GM19328 (cell line): ENCODE measurements around the gene FOXO3.

ENCODE experiments used
- ATAC-seq: cut with Tn5 transposase; IDR thresholded peaks from one replicate; pipeline ENCODE4 v1.9.1; 2021; ENCODE audit warnings: mild to moderate bottlenecking, moderate library complexity; ENCODE audit not compliant: unreplicated experiment

FOXO3 gene

DNA sequence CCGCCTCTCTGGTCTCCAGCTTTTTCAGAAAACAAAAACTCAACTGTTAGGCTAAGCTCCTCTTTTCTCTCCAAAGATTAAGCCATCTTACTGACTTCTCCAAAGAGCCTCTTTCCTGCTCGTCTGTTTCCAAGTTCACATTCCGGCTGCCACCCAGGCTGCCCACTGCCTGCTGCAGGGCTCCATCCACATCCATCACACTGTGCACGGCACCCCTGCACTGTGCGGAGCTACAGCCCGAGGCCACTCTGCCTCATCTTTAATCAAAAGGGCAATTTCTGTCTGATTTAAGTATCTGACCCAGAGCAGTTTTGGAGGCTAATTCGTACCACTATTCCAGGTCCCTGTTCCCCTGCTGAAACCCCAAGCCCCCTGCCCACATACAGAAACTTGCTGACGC lies 145.9 kb downstream of the FOXO3 start:
- no peak for ATAC-seq

DNA sequence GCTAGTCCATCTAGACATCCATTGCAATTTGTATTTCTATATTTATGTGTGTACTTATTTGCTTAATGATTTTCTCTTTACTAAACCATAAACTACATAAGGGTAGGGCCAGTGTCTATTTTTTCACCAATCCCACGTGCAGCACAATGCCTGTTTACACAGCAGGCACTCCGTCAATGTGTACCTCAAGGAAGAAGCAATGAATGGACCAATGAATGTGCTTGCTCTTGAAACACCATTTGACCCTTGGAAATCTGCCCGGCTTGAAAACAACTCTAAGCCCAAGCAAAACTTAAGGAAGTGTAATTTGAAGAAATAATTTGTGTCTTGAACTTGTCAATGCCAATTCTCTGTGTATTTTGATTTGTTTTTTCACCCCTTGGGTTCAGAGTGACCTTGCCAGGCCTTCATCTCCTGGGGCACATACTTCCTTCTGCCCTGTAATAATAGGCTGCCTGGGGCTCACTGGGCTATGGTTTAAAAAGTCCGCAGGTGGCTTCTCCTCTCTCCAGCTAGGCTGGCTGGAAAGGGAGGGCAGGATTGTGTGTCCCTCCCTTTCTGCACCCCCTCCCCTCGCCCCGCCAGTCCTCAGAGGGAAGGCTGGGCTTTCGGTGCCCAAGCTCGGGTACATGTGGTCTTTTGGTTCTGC lies 146.7 kb downstream of the FOXO3 start:
- no peak for ATAC-seq

DNA sequence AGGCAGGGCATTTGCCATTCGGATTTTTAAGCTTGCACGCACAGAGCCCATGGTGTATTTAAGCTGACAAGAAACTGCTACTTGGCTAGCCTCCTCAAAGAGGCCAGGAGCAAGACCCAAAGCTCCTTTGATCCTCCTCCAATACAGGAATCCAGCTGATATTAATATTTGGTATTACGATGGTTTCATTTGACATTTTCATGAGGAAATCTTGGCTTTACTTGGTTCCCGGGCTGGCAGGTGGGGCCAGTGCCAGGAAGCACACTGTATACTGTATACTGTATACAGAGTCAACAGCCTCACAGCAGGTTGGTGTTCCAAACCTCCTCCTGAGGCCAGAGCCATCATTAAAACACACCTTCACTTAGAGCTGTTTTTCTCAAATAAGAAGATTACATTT lies 149.3 kb downstream of the FOXO3 start:
- ATAC-seq = no peak

DNA sequence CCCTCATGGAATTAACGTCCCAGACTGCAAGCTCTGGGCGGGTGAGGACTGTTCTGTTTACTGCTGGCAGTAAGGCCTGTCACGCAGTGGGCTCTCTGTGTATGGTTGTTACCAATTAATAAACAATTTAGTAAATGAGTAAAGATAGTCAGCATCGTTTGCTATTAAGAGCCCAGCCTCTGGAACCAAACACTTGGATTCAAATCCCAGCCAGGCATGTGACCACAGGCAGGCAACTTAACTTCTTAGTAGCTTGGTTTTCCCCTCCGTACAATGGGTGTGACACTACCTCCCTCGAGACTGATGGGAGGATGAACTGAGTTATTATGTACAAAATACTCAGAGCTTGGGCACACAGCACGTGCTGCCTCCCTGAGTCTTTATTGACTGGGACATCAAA lies 149.8 kb downstream of the FOXO3 start:
- no peak for ATAC-seq

DNA sequence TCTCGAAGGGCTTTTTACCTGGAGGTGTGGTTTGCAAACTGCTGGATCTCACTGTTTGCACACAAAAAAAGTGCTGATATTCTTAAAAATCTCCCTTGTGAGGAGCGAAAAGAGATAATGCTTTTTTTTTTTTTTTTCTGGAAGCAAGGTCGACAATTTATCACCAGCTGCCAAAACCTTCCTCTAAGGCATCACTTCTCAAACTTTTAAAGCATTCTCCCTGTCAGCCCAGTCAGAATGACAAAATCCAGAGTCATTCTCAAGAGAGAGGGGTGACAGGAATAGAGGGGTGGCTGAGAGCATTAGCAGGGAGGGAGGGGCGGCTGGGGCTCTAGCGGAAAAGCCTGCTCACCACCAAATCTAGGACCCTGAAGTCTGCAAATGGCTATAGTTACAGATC lies 150.4 kb downstream of the FOXO3 start:
- no peak for ATAC-seq

DNA sequence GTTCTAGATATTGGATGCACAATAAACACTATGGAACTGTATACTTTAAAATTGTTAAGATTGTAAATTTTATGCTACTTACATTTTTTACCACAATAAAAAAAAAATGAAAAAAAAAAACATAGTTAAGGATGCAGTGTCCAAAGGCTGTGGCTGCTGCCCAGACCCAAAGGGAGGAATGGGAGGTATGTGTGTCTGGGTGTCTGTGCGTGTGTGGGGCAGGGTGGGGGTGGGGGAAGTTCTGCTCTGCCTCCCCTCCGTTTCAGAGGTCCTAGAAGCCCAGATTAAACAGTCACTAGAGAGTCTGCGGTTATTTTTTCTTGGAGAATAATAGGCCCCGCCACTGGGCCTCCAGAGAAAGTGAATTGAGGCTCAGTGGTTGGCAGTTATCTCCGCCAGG lies 151.1 kb downstream of the FOXO3 start:
- ATAC-seq = no peak

DNA sequence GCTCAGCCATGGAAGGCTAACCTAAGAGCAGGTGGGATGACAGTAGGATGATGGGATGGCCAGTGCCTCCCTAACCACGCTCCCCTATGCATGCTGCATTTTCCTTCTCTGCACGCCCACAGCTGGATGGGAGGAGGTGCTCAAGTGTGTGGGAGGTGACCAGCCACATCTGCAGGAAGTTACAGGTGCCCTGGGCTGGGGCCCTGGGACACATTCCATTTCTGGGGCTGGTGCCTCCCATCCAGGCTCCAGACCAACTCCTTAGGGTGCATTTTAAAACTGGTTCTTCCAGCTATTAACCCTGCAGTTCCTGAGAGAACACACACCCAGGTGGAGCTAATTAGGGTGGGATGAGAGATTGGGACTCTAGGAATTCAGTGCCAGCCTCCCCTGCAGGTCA lies 152.2 kb downstream of the FOXO3 start:
- no peak for ATAC-seq

DNA sequence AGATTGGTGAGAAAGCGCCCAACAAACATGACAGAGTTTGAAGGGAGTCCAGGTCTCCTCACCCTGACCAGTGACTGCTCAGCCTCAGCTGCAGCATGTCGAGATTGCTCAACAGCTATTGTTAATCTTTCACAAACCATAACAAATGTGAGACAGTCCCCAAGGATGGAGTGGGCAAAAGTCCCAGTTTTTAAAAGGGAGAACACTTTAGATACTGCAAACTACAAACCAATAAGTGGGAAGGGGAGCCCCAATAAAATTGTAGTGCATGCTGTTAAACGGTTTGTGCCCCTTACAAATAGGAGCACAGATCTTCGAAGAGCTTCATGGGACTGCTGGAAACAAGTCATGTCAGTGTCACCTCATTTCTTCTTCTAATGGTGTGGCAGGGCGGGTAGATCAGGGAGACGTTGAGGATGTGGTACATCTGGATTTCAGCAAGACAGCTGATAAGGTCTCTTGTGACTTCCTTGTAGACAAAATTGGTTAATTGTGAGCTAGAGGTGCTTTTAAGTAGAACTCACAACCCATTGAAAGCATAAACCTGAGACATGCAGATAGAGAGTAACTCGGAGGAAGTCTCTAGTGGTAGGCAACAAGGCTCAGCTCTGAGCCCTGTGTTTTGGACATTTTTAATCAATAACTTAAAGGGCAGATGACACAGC lies 153.5 kb downstream of the FOXO3 start:
- ATAC-seq = no peak

DNA sequence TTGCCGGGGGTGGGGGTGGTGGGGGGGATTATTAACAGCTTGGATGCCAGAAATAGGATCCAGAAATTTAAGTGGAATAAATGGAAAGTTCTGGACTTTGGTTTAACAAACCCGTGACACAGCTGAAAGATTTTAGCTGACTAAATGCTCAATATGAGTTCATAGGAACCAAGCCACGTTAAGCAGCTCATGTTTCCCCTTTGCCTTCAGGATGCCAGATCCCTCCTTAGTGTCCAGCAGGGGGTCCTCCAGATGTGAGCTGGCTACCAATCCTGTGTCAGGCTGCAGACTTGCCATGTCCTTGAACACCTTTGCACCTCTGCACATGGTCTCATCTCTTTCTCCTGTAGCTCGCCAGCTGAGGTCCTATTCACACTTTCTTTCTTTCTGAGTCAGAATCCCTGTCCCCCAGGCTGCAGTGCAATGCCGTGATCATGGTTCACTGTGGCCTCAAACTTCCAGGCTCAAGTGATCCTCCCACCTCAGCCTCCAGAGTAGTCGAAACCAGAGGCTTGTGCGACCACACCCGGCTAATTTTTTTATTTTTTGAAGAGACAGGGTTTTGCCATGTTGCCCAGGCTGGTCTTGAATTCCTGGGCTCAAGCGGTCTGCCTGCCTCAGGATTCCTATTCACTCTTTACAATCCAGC lies 154.2 kb downstream of the FOXO3 start:
- no peak for ATAC-seq

DNA sequence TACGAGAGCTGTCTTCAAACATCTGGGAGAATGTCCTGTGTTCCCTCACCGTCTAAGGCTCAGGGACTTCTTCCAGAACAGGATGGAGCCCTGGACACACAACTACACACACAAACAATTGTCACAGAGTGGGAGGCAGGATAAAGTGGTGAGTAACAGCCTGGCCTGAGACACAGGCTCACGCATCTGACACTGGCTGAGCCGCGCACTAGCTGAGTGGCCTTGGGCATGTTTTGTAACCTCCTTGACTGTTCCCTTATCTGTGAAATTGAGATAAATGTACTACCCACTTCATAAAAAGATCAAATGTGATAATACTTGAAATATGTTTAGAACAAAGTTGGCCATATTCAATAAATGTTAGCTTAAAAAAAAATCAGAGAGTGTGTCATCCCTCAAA lies 155.1 kb downstream of the FOXO3 start:
- no peak for ATAC-seq

DNA sequence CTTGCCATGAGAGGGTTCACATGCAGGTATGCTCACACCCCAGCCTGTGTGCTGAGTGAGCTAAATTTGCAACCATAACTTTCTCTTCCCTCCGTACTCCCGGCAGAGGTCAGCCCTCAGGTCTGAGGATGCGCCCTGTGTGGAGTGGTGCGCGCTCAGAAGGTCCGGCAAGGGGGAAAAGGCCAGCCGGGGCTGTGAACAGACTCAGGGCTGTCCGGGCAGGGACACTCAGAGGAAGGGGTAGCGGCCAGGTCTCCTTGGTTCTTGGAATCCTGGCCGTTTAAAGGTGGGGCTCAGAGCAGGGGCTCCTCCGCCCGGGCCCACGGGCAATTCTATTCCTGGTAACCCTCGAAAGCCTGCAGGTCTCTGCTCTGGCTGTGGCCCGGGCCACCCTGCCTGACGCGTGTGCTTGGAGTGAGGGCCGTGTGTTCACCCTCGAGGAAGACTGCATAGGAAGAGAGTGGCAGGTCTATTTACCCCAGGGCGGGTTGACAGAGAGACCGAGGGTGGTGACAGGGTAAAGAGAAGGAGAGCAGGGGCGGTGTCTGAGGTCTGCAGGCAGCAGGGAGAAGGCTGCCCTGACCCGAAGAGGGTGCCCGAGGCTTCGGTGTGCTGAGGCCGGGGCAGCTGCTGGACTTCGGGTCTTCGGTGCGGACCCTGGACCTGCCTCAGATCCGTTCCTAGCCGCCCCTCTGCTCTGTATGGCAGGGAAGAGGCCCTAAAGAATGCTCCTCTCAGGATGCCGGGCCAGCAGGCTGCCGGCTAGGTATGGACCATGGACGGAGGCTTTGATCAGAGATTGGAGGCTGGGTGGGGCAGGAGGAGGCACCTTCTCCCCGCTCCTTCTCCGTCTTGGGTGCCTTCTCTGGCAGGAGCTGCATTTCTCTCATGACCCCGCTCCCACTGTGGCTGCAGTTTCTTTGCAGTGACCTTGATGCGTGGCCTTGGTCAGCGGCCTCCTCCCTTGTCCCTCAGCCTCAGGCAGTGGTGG lies 156.4 kb downstream of the FOXO3 start:
- ATAC-seq = no peak

DNA sequence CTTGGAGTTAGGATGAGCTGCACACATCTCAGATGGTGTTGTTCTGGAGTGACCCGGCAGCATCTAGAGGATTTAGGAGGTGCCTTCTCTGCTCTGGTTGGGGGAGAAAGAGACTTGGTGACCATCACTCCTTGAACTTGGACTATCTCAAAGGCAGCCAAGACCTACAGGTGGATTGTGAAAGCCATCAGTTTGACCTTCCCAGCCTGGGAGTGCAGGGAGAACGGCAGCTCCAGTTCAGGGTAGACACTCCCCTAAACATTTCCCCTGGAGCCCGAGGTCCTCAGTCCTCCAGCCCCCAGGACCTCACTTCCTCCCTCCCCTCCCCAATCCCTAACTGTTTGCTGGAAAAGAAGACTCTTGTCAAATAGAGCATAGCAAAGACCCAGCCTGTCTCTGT lies 158.8 kb downstream of the FOXO3 start:
- no peak for ATAC-seq

DNA sequence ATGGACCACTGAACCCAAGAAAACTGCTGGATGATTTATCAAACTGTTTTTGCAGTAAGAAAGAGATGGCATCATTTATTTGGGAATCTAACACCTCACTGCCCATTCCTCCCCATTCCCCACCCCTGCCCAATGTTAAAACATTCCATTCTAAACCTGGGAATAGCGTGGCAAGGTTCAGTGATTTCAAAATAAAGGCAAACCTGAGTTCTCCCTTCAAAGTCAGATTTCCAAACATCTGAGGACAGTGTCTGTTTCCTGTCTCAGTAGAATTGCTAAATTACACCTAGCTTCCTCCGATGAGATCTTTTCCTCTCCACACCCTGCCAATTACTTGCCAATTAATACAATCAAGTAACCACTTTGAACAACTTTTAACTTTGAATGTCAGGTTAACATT lies 160.1 kb downstream of the FOXO3 start:
- no peak for ATAC-seq

DNA sequence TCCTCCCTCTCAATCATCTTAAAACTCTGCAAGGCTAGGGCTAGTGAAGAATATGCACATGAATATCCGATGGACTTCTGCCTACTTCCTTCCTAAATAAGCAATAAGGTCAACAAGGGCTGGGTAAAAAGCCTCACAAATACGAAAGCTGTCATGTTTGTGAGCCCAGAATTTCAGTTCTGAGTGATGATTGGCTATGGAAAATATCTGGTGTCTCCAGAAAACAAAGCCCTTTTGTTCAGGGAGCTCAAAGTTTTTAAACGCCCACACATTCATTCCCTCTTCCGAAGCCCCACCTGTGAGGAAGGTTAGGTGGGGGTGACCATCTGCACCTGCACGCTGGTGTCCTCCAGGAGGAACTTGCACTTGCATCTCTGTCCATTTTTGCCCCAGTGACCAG lies 160.6 kb downstream of the FOXO3 start:
- no peak for ATAC-seq

DNA sequence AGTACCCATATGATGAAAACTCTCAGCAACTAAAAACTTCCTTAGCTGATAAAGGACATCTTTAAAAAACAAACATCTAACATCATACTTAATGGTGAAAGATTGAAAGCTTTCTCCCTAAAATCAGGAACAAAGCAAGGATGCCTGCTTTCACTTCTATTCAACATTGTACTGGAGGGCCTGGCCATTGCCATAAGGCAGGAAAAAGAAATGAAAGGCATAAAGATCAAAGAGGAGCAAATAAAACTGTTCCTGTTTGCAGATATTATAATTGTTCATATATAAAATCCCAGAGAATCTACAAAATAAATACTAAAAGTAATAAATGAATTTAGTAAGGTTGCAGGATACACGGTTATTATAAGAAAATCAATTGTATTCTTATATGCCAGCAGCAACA lies 162.9 kb downstream of the FOXO3 start:
- no peak for ATAC-seq

DNA sequence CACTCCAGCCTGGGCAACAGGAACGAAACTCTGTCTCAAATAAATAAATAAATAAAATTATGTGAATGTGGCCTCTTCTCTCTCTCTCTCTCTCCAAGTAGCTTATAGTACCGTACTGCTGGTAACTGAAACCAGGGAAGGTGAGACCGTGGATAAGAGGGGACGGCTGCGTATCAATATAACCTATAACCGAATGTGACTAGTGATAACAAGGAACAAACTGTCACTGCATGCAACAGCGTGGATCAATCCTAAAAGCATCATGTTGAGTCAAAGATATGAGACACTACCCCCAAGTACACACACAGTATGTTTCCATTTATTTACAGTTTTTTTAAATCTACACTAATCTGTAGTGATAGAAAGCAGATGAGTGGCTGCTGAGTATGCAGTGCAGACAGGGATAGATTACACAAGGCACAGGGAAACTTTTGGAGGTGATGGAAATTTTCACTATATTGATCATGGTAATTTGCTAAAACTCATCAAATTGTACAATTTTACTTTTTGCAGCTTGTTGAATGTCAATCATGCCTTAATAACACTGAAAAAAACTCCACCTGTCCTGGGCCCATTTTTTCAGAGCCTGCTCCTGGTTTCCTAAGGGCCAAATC lies 166.1 kb downstream of the FOXO3 start:
- ATAC-seq = no peak

DNA sequence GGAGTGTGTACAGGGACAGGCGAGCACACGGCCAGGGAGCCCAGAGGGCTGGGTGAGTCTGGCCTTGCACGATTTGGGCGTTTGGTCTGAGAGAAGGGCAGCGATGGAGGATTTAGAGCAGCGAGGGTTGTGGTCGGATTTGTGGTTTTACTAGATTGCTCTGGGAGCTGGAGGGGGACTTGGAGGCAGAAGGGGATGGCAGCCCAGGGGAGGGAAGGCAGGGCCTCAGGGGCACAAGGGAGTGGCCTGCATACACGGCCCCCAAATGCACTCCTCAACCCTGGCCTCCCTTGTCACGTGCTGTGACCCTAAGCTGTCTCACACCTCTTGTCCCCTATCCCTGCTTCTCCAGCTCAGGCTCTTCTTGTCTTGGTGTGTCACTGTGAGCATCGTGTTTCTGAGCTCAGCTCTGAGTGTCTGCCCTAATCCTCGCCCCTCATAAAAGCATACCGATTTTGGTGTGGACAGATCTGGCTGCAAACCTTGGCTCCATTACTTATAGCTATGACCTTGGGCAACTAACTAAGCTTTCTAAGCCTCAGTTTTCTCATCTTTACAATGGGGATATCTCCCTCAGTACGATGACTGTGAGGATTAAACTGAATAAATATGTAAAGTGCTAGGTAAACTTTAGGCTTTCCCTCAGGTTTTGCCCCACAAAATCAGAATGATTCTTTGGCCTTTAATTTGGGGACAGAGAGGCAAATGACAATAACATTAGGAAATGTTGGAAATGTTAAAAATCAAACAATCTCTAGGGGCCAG lies 167.4 kb downstream of the FOXO3 start:
- ATAC-seq = no peak

DNA sequence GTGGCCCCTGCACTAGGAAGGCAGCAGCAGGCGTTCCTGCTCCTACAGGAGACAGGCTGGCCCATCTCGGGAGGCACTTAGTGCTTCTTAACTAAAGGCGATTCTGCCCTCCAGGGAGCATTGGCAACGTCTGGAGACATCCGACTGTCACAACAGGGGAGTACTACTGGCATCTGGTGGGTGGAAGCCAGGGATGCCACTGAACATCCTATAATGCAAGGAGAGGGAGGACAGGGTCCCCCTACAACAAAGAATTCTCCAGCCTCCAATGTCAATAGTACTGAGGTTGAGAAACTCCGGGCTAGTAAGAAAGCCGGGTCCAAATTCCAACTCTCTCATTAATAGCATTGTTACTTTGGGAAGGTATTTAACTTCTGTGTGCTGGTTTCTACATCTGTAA lies 168.1 kb downstream of the FOXO3 start:
- no peak for ATAC-seq

DNA sequence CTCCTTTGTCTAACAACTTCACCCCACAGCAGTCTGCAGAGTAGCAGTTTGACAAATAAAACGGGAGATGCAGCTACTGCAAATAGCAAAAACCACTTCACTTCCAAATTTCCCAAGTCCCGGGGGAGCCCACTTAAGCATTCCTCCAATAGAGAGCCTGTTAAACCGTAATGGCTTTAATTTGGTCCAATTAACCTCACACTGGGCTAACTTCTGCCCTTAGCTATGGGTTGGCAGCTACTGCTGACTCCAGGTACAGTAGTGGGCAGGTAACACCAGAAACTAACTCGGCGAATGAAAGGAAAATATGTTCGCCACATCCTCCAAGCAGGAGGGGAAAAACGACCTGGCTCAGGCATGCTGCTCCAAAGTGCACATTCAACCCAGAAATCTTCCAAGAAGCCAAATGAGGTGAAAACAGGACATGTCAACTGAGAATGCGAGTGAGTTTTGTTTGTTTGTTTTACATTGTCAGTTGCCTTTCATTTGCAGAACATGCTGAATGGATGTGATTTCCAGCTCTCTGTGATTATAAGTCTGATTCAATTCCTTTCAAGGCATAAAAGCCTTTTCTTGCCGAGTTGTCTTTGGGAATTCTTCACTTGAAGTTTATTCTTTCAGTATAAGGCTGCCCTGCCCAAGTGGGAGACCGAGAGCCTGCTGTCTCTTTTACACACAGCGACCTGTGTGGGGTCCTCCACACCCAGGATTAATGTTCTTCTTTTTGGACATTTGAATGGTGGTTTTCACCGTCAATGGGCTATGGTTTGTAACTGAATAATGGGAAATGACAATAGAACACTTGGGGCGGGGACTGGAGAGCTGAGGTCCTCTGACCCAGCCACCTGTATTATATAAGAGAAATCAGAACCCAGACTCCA lies 170.2 kb downstream of the FOXO3 start:
- no peak for ATAC-seq
